Type B pancreatic cell (in vitro differentiated cells): Measurements from ENCODE around the gene PRKAR1B. TPM values are rescaled to one million over a fixed set of nuclear protein-coding genes. Genes with fewer than 3 reads are reported as not detected.

Experiments
- DNase-seq: peaks from one replicate; pipeline ENCODE4 v3.0.0; 2021; ENCODE audit warnings: mixed read lengths; ENCODE audit not compliant: unreplicated experiment; ENCODE audit errors: extremely low spot score
- H3K27ac Mint-ChIP-seq: 2 replicates; pipeline ENCODE4 v1.8.0; 2021; ENCODE audit warnings: mild to moderate bottlenecking, mixed read lengths
- H3K27me3 Mint-ChIP-seq: 2 replicates; pipeline ENCODE4 v1.8.0; 2021; ENCODE audit warnings: mixed read lengths
- H3K36me3 Mint-ChIP-seq: 2 replicates; pipeline ENCODE4 v1.8.0; 2021; ENCODE audit warnings: mixed read lengths
- H3K4me1 Mint-ChIP-seq: one replicate; pipeline ENCODE4 v1.8.0; 2021; ENCODE audit warnings: mixed read lengths; ENCODE audit not compliant: unreplicated experiment
- H3K4me3 Mint-ChIP-seq: 2 replicates; pipeline ENCODE4 v1.8.0; 2021; ENCODE audit warnings: mild to moderate bottlenecking, mixed read lengths
- H3K9me3 Mint-ChIP-seq: 2 replicates; pipeline ENCODE4 v1.8.0; 2021; ENCODE audit warnings: mixed read lengths
- total RNA-seq: library from RNA; stranded (reverse); gene quantifications from 2 replicates; pipeline ENCODE4 v1.2.1, GENCODE V29; 2021; ENCODE audit warnings: low replicate concordance
- TF ChIP-seq, protein P1 (sequence below): fragments of 200-600 bp; sonication (generic); conservative IDR thresholded peaks from 2 replicates; pipeline ENCODE4 v1.5.0; 2021; ENCODE audit warnings: antibody characterized with exemption, mild to moderate bottlenecking

The PRKAR1B gene
- total RNA-seq, 1 donor from 2014 or later, result 26.1 TPM

DNA sequence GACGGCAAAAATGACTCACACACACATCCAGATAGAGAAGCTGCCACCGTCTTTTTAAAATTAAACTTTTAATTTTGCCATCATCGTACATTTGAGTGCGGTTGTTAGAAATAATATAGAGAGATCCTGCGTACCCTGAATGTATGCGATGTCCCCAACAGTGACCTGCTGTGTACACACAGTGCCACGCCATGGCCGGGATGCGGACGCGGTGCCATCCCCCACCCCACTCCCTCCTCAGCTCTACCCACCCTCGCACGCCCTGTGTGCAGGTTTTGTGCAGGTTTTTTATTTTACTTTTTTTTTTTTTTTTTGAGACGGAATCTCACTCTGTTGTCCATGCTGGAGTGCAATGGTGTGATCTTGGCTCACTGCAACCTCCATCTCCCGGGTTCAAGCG is 148.7 kb downstream of the PRKAR1B start:
- no peak for DNase-seq

GRCh38 chr7:577741-578370 is 149.2 kb downstream of the PRKAR1B start:
- no peaks in the 10 kb centered on the region for H3K36me3 Mint-ChIP-seq
- no peak for DNase-seq
- H3K9me3 Mint-ChIP-seq, result no peaks in the 10 kb centered on the region
- no peaks in the 10 kb centered on the region for H3K27me3 Mint-ChIP-seq
- no peak overlapping the region for H3K27ac Mint-ChIP-seq
- H3K4me1 Mint-ChIP-seq, result peaks cover 8% of the 10 kb centered on the region
- H3K4me3 Mint-ChIP-seq, result no peak overlapping the region
- TF ChIP-seq, protein P1, sequence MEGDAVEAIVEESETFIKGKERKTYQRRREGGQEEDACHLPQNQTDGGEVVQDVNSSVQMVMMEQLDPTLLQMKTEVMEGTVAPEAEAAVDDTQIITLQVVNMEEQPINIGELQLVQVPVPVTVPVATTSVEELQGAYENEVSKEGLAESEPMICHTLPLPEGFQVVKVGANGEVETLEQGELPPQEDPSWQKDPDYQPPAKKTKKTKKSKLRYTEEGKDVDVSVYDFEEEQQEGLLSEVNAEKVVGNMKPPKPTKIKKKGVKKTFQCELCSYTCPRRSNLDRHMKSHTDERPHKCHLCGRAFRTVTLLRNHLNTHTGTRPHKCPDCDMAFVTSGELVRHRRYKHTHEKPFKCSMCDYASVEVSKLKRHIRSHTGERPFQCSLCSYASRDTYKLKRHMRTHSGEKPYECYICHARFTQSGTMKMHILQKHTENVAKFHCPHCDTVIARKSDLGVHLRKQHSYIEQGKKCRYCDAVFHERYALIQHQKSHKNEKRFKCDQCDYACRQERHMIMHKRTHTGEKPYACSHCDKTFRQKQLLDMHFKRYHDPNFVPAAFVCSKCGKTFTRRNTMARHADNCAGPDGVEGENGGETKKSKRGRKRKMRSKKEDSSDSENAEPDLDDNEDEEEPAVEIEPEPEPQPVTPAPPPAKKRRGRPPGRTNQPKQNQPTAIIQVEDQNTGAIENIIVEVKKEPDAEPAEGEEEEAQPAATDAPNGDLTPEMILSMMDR, result no peak

More for the DNA sequence above, 148.7 kb downstream of the PRKAR1B start:
- Mint-ChIP-seq H3K36me3 (peaks cover 1% of the 10 kb centered on the region), H3K4me3 (no peak overlapping the region), H3K27me3 (no peaks in the 10 kb centered on the region), H3K9me3 (no peaks in the 10 kb centered on the region), H3K4me1 (peaks cover 5% of the 10 kb centered on the region), H3K27ac (no peak overlapping the region)
- TF ChIP-seq, protein P1, result no peak

DNA sequence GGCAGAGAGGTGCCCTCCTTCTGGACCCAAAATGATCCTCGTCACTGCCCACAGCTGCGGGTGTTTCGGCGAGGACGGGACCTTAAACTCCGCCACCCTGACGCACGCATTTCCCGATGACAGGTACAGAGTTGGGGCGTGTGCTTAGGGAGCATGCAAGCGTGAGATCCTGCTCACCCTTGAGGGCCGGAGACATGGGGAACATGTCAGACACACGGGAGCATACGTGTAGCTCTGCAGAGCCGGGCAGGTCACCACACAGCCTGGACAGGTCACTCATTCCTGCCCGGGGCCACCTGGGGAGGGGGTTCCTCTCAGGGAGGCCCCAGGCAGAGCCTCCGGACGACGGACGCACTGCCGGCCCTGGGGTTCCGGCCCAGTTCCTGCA is 149.8 kb downstream of the PRKAR1B start:
- TF ChIP-seq, protein P1, result no peak
- no peak for DNase-seq
- Mint-ChIP-seq H3K4me3 (no peak overlapping the region), H3K4me1 (peaks cover 8% of the 10 kb centered on the region), H3K9me3 (no peaks in the 10 kb centered on the region), H3K27me3 (no peaks in the 10 kb centered on the region), H3K36me3 (no peaks in the 10 kb centered on the region), H3K27ac (no peak overlapping the region)

GRCh38 chr7:576524-577277 is 150.4 kb downstream of the PRKAR1B start:
- Mint-ChIP-seq H3K4me3 (no peak overlapping the region), H3K4me1 (peaks cover 8% of the 10 kb centered on the region), H3K27ac (no peak overlapping the region), H3K36me3 (no peaks in the 10 kb centered on the region), H3K27me3 (no peaks in the 10 kb centered on the region), H3K9me3 (no peaks in the 10 kb centered on the region)
- TF ChIP-seq, protein P1, result no peak
- no peak for DNase-seq

GRCh38 chr7:575425-576366 is 151.4 kb downstream of the PRKAR1B start:
- Mint-ChIP-seq H3K4me3 (no peak overlapping the region), H3K4me1 (peaks cover 8% of the 10 kb centered on the region), H3K9me3 (no peaks in the 10 kb centered on the region), H3K27me3 (no peaks in the 10 kb centered on the region), H3K27ac (no peak overlapping the region), H3K36me3 (no peaks in the 10 kb centered on the region)
- TF ChIP-seq, protein P1, result no peak
- DNase-seq, result no peak
